Neural progenitor cell (in vitro differentiated cells): ENCODE measurements around the gene GAS2L1.

Experiments
- EZH2 ChIP-seq: fragments of 200-600 bp; sonication (generic); IDR thresholded peaks from 2 replicates; pipeline ENCODE4 v1.6.1; 2017; ENCODE audit warnings: antibody characterized with exemption, mild to moderate bottlenecking, moderate library complexity
- TF ChIP-seq, protein P1 (sequence below): fragments of 200-600 bp; sonication (generic); IDR thresholded peaks from 2 replicates; pipeline ENCODE4 v1.5.1; 2017; ENCODE audit warnings: antibody characterized with exemption, mild to moderate bottlenecking

DNA sequence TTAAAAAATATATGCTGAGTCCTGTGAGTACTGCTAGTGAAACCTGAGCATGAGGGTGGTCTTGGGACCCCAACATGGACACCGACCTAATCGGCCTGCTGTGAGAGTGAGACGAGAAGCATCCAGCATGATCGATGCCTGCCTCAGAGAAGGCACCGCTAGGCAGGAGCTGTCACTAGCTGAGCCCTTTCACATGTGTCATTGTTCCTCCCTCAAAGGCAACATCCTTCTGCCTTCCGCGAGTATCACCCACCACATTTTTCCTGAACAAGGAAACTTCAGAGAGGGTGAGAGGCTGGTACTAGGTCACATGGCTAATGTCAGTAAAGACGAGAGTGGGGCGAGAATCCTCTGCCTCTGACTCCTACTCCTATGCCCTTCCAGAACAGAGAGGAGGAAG, 46.3 kb downstream of the GAS2L1 start:
- TF ChIP-seq, protein P1, sequence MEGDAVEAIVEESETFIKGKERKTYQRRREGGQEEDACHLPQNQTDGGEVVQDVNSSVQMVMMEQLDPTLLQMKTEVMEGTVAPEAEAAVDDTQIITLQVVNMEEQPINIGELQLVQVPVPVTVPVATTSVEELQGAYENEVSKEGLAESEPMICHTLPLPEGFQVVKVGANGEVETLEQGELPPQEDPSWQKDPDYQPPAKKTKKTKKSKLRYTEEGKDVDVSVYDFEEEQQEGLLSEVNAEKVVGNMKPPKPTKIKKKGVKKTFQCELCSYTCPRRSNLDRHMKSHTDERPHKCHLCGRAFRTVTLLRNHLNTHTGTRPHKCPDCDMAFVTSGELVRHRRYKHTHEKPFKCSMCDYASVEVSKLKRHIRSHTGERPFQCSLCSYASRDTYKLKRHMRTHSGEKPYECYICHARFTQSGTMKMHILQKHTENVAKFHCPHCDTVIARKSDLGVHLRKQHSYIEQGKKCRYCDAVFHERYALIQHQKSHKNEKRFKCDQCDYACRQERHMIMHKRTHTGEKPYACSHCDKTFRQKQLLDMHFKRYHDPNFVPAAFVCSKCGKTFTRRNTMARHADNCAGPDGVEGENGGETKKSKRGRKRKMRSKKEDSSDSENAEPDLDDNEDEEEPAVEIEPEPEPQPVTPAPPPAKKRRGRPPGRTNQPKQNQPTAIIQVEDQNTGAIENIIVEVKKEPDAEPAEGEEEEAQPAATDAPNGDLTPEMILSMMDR = no peak
- TF ChIP-seq EZH2 = no peak
